Mucosa of stomach (tissue), 1 donor: Measurements from ENCODE around the gene MXRA8.
"Not testable (repeated sequence)": the region's sequence is repeated elsewhere in the genome, so short reads cannot be mapped to it uniquely, and the experiment has no call there.

ENCODE experiments used
- H3K27me3 ChIP-seq: one replicate; pipeline ENCODE4 v1.7.0; 2013; ENCODE audit warnings: mild to moderate bottlenecking, low read length; ENCODE audit not compliant: control insufficient read depth, insufficient read depth
- H3K36me3 ChIP-seq: one replicate; pipeline ENCODE4 v1.7.0; 2013; ENCODE audit warnings: low read length; ENCODE audit not compliant: control insufficient read depth, insufficient read depth
- H3K4me1 ChIP-seq: one replicate; pipeline ENCODE4 v1.7.0; 2013; ENCODE audit warnings: mild to moderate bottlenecking, low read length; ENCODE audit not compliant: control insufficient read depth, insufficient read depth
- H3K4me3 ChIP-seq: one replicate; pipeline ENCODE4 v1.7.0; 2013; ENCODE audit warnings: low read length
- H3K9ac ChIP-seq: one replicate; pipeline ENCODE4 v1.7.0; 2013; ENCODE audit warnings: mild to moderate bottlenecking, low read length, moderate library complexity
- H3K9me3 ChIP-seq: one replicate; pipeline ENCODE4 v1.7.0; 2013; ENCODE audit warnings: mild to moderate bottlenecking, low read length, moderate library complexity; ENCODE audit not compliant: control insufficient read depth
- donor health status: Pancreatic carcinoma.

MXRA8 gene

DNA sequence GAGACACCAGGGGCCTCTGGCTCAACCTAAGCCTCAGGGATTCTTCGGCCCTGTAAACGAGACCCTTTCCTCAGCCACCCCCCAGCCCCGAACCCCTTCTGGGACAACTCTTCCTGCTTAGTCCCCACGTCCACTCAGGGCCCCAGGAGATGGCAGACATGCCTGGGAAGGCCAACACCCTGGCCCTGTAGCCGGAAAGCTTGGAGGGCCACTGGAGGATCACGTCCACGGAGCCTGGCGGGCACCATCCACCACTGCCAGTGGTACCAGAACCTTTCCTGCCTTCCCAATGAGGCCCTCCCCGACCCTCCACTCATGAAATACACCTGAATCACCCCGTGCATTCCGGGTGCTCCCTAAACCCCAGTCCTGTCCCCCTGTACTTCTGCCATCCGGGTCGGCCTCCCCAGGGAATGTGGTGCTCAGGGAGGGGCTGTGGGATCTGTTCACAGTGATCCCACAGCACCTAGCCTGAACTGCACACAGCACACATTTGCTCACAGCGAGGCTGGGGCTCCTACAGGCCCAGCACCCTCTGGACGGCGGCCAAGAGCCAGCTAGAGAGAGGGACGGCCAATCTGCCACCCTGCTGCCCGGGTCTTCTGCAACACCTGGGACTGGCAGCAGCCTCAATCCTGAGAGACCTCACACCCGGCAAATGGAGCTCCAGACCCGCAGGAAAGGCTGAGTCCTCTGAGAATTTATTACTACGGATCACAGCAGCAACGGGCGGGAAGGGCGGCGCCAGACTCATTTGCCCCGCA is 14.9 kb upstream of the MXRA8 start:
- Histone ChIP-seq H3K36me3 (no peaks in the 10 kb centered on the region), H3K27me3 (no peaks in the 10 kb centered on the region), H3K9ac (no peak overlapping the region), H3K9me3 (no peaks in the 10 kb centered on the region), H3K4me3 (no peak overlapping the region), H3K4me1 (peaks cover 29% of the 10 kb centered on the region)

GRCh38 chr1:1371746-1372711 is 13.7 kb upstream of the MXRA8 start:
- Histone ChIP-seq H3K4me1 (peaks cover 29% of the 10 kb centered on the region), H3K9me3 (no peaks in the 10 kb centered on the region), H3K36me3 (no peaks in the 10 kb centered on the region), H3K9ac (no peak overlapping the region), H3K27me3 (no peaks in the 10 kb centered on the region), H3K4me3 (no peak overlapping the region)

- Histone ChIP-seq H3K4me3 (no peak overlapping the region), H3K27me3 (no peaks in the 10 kb centered on the region), H3K9ac (no peak overlapping the region), H3K9me3 (no peaks in the 10 kb centered on the region), H3K4me1 (peaks cover 29% of the 10 kb centered on the region), H3K36me3 (no peaks in the 10 kb centered on the region)
These were observed 13.0 kb upstream of the MXRA8 start for GRCh38 chr1:1371364-1371745.

- no peaks in the 10 kb centered on the region for H3K9me3 ChIP-seq
- peaks cover 24% of the 10 kb centered on the region for H3K4me1 ChIP-seq
- no peak overlapping the region for H3K9ac ChIP-seq
- H3K36me3 ChIP-seq = no peaks in the 10 kb centered on the region
- H3K4me3 ChIP-seq = no peak overlapping the region
- no peaks in the 10 kb centered on the region for H3K27me3 ChIP-seq
These were observed 12.5 kb upstream of the MXRA8 start for GRCh38 chr1:1370771-1371300.

- not testable (repeated sequence) for H3K4me3 ChIP-seq, H3K9me3 ChIP-seq, H3K27me3 ChIP-seq, H3K9ac ChIP-seq, H3K36me3 ChIP-seq
- peaks cover 23% of the 10 kb centered on the region for H3K4me1 ChIP-seq
These were observed 11.7 kb upstream of the MXRA8 start for GRCh38 chr1:1370094-1370493.

DNA sequence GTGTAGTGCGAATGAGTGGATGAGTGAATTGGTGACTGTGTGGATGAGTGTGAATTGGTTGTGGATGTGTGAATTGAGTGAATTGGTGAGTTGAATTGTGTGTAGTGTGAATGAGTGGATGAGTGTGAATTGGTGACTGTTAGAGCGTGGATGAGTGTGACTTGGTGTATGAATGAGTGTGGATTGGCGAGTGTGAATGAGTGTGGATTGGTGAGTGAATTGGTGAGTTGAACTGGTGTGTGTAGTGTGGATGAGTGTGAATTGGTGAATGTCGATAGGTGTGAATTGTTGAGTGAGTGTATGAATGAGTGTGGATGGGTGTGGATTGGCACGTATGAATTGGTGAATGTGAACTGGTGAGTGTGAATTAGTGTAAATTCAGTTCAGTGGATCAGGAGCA is 9.0 kb upstream of the MXRA8 start:
- H3K4me3 ChIP-seq = no peak overlapping the region
- H3K9ac ChIP-seq = no peak overlapping the region
- H3K27me3 ChIP-seq = no peaks in the 10 kb centered on the region
- no peaks in the 10 kb centered on the region for H3K9me3 ChIP-seq
- H3K36me3 ChIP-seq = no peaks in the 10 kb centered on the region
- peaks cover 9% of the 10 kb centered on the region for H3K4me1 ChIP-seq

DNA sequence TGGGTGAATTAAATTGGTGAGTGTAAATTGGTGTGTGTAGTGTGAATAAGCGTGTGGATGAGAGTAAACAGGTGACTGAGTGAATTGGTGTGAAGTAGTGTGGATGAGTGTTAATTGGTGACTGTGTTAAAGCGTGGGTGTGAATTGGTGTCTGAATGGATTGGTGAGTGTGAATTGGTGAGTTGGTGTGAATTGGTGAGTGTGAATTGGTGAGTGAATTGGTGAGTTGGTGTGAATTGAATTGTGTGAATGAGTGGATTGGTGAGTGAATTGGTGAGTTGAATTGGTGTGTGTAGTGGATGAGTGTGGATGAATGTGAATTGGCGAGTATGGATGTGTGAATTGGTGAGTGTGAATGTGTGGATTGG is 8.3 kb upstream of the MXRA8 start:
- Histone ChIP-seq H3K36me3 (no peaks in the 10 kb centered on the region), H3K4me3 (no peak overlapping the region), H3K9ac (no peak overlapping the region), H3K4me1 (peaks cover 3% of the 10 kb centered on the region), H3K27me3 (no peaks in the 10 kb centered on the region), H3K9me3 (no peaks in the 10 kb centered on the region)

- H3K4me1 ChIP-seq = no peaks in the 10 kb centered on the region
- H3K4me3 ChIP-seq = no peak overlapping the region
- no peaks in the 10 kb centered on the region for H3K9me3 ChIP-seq
- H3K36me3 ChIP-seq = no peaks in the 10 kb centered on the region
- no peak overlapping the region for H3K9ac ChIP-seq
- no peaks in the 10 kb centered on the region for H3K27me3 ChIP-seq
These were observed 7.7 kb upstream of the MXRA8 start for GRCh38 chr1:1365875-1366698.

DNA sequence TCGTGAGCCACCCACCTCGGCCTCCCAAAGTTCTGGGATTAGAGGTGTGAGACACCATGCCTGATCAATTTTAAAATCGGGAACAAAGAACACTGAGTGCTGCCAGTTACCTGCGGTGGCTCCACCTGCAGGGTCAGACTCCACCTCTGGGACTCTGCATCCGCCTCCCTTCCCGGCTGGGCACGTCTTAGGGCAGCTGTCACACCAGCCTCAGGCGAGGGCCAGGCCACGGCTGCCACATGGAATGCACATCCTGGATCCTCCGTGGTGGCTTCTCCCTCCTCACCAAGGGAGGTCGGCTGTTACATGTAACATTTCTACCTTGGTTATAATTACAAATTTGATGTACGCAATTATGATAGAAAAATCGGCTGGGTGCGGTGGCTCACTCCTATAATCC is 5.9 kb upstream of the MXRA8 start:
- H3K4me1 ChIP-seq = peaks cover 3% of the 10 kb centered on the region
- H3K4me3 ChIP-seq = no peak overlapping the region
- H3K27me3 ChIP-seq = peaks cover 12% of the 10 kb centered on the region
- no peaks in the 10 kb centered on the region for H3K9me3 ChIP-seq
- no peaks in the 10 kb centered on the region for H3K36me3 ChIP-seq
- no peak overlapping the region for H3K9ac ChIP-seq

DNA sequence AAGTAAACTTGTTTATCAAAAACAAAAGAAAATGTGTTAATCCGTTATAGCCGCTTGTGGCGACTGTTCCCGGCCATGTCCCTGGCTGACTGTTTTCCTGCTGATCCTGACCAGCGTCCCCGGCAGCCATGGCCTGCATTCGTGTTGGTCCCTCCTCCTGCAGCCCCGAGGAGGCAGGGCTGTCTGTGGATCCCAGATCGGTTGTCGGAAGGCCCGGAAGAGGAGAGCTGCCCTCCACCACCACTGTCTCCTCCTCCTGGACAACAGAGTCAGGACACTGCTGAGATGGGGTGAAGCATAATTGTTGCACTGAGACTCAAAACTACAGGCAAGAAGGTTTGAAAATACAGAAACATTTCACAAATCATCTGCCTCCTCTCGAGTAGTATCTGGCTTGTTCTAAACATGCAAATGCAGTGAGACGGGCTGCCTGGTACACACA is 3.6 kb upstream of the MXRA8 start:
- H3K36me3 ChIP-seq = no peaks in the 10 kb centered on the region
- H3K9ac ChIP-seq = no peak overlapping the region
- peaks cover 16% of the 10 kb centered on the region for H3K4me1 ChIP-seq
- H3K4me3 ChIP-seq = no peak overlapping the region
- no peaks in the 10 kb centered on the region for H3K9me3 ChIP-seq
- peaks cover 34% of the 10 kb centered on the region for H3K27me3 ChIP-seq

GRCh38 chr1:1361233-1361981 is 3.1 kb upstream of the MXRA8 start:
- peaks cover 22% of the 10 kb centered on the region for H3K4me1 ChIP-seq
- no peaks in the 10 kb centered on the region for H3K36me3 ChIP-seq
- H3K27me3 ChIP-seq = peaks cover 38% of the 10 kb centered on the region
- no peaks in the 10 kb centered on the region for H3K9me3 ChIP-seq
- no peak overlapping the region for H3K9ac ChIP-seq
- no peak overlapping the region for H3K4me3 ChIP-seq
